Liver (tissue), 9 donors: Measurements from ENCODE around the gene ACSF2. TPM values are rescaled to one million over a fixed set of nuclear protein-coding genes. Genes with fewer than 3 reads are reported as not detected.

Experiments
- DNase-seq: peaks from one replicate; pipeline ENCODE4 v3.0.0-alpha.2; 2017; ENCODE audit warnings: low spot score
- H3K27ac ChIP-seq, 2 donors: one replicate each; pipeline ENCODE4 v1.7.0; 2013; ENCODE audit warnings: inconsistent platforms in 2 of 2, low read length in 2 of 2, control low read depth in 1 of 2, low read depth in 1 of 2, mild to moderate bottlenecking in 1 of 2
- H3K27me3 ChIP-seq, 4 donors: one replicate each; pipeline versions ENCODE4 v1.6.1 to v1.7.0; 2013; ENCODE audit warnings: low read length in 3 of 4, inconsistent platforms in 1 of 4, mild to moderate bottlenecking in 1 of 4, moderate library complexity in 1 of 4; ENCODE audit not compliant: control insufficient read depth in 4 of 4, insufficient read depth in 4 of 4
- H3K36me3 ChIP-seq, 4 donors: one replicate each; pipeline versions ENCODE4 v1.6.1 to v1.7.0; 2013; ENCODE audit warnings: low read length in 3 of 4, mild to moderate bottlenecking in 3 of 4, low read depth in 1 of 4, moderate library complexity in 1 of 4; ENCODE audit not compliant: control insufficient read depth in 4 of 4, insufficient read depth in 3 of 4
- H3K4me1 ChIP-seq, 4 donors: one replicate each; pipeline versions ENCODE4 v1.6.1 to v1.7.0; 2013; ENCODE audit warnings: low read length in 3 of 4, mild to moderate bottlenecking in 3 of 4, moderate library complexity in 1 of 4; ENCODE audit not compliant: control insufficient read depth in 4 of 4, insufficient read depth in 4 of 4
- H3K4me3 ChIP-seq, 3 donors: one replicate each; pipeline versions ENCODE4 v1.6.1 to v1.7.0; 2013; ENCODE audit warnings: low read length in 3 of 3, control low read depth in 1 of 3, low read depth in 1 of 3, mild to moderate bottlenecking in 1 of 3
- H3K9ac ChIP-seq, 2 donors: one replicate each; pipeline ENCODE4 v1.7.0; 2013; ENCODE audit warnings: low read length in 2 of 2, mild to moderate bottlenecking in 2 of 2, moderate library complexity in 2 of 2, control low read depth in 1 of 2, low read depth in 1 of 2
- H3K9me3 ChIP-seq, 4 donors: one replicate each; pipeline versions ENCODE4 v1.6.1 to v1.7.0; 2013; ENCODE audit warnings: low read length in 3 of 4; ENCODE audit not compliant: control insufficient read depth in 4 of 4
- CTCF ChIP-seq: fragments of 150-350 bp; IDR thresholded peaks from 2 replicates; pipeline ENCODE4 v1.5.1; 2017; ENCODE audit warnings: improper control_type of control experiment, low read depth, low read length; ENCODE audit not compliant: missing input control
- EGR1 ChIP-seq, 2 donors: IDR thresholded peaks; 2 replicates each; pipeline ENCODE4 v1.6.1; 2016 to 2018; ENCODE audit warnings: antibody characterized with exemption in 2 of 2, low read depth in 2 of 2
- FOXA1 ChIP-seq: IDR thresholded peaks from 2 replicates; pipeline ENCODE4 v1.6.1; 2016; ENCODE audit warnings: antibody characterized with exemption
- FOXA2 ChIP-seq: IDR thresholded peaks from 2 replicates; pipeline ENCODE4 v1.6.1; 2016; ENCODE audit warnings: antibody characterized with exemption
- GABPA ChIP-seq, 2 donors: IDR thresholded peaks in 1 of 2; conservative IDR thresholded peaks in 1 of 2; 2 replicates each; pipeline ENCODE4 v1.6.1; 2016; ENCODE audit warnings: antibody characterized with exemption in 2 of 2, mild to moderate bottlenecking in 1 of 2, moderate library complexity in 1 of 2
- HNF4A ChIP-seq, 2 donors: conservative IDR thresholded peaks; 2 replicates each; pipeline ENCODE4 v1.6.1; 2016; ENCODE audit warnings: antibody characterized with exemption in 2 of 2, mild to moderate bottlenecking in 2 of 2
- HNF4G ChIP-seq: IDR thresholded peaks from 2 replicates; pipeline ENCODE4 v1.6.1; 2016; ENCODE audit warnings: antibody characterized with exemption
- JUND ChIP-seq, 2 donors: IDR thresholded peaks; 2 replicates each; pipeline ENCODE4 v1.6.1; 2016; ENCODE audit warnings: antibody characterized with exemption in 2 of 2
- NR2F2 ChIP-seq: IDR thresholded peaks from 2 replicates; pipeline ENCODE4 v1.6.1; 2016; ENCODE audit warnings: antibody characterized with exemption
- RAD21 ChIP-seq, 2 donors: IDR thresholded peaks; 2 replicates each; pipeline ENCODE4 v1.6.1; 2016; ENCODE audit warnings: antibody characterized with exemption in 2 of 2, mild to moderate bottlenecking in 2 of 2
- REST ChIP-seq: IDR thresholded peaks from 2 replicates; pipeline ENCODE4 v1.6.1; 2016; ENCODE audit warnings: antibody characterized with exemption, mild to moderate bottlenecking
- RXRA ChIP-seq, 2 donors: IDR thresholded peaks; 2 replicates each; pipeline ENCODE4 v1.6.1; 2017 to 2018; ENCODE audit warnings: antibody characterized with exemption in 2 of 2, mild to moderate bottlenecking in 1 of 2
- SP1 ChIP-seq: IDR thresholded peaks from 2 replicates; pipeline ENCODE4 v1.6.1; 2018; ENCODE audit warnings: antibody characterized with exemption, mild to moderate bottlenecking
- TAF1 ChIP-seq: conservative IDR thresholded peaks from 2 replicates; pipeline ENCODE4 v1.6.1; 2016; ENCODE audit warnings: antibody characterized with exemption, mild to moderate bottlenecking
- YY1 ChIP-seq: IDR thresholded peaks from 2 replicates; pipeline ENCODE4 v1.6.1; 2016; ENCODE audit warnings: antibody characterized with exemption, mild to moderate bottlenecking
- WGBS: extraction: QIAGEN DNeasy Blood & Tissue Kit; methylation state at CpG from one replicate; pipeline ENCODE4 v1.1.7; 2013; 5-methylcytosine and 5-hydroxymethylcytosine counted together
- polyA plus RNA-seq, 2 donors: library from polyadenylated mRNA; stranded (reverse) in 1 of 2; unstranded in 1 of 2; fragments of 200-250 nt in 1 of 2; fragments of >200 nt in 1 of 2; fragmentation: Nextera tagmentation in 1 of 2; extraction: Ambion mirVana in 1 of 2; gene quantifications; one replicate each; pipeline versions ENCODE4 v1.2.1 to v1.2.3, GENCODE V29; 2013 to 2015
- total RNA-seq, 2 donors: library from RNA; depleted of rRNA; stranded (reverse); fragments of >200 nt; gene quantifications; one replicate each; pipeline ENCODE4 v1.2.3, GENCODE V29; 2014
- TF ChIP-seq, protein P1 (sequence below): IDR thresholded peaks from 2 replicates; pipeline ENCODE4 v1.6.1; 2016; ENCODE audit warnings: antibody characterized with exemption
- TF ChIP-seq, protein P2 (sequence below): IDR thresholded peaks from 2 replicates; pipeline ENCODE4 v1.6.1; 2016; ENCODE audit warnings: antibody characterized with exemption
- donor health status: healthy.
- donor health status: healthy.
- donor health status: healthy.
- donor health status: healthy.
- donor health status: healthy.

Gene ACSF2
- total and polyA plus RNA-seq, 4 donors, result 18.9 to 34.3 (median 21.1) TPM

DNA sequence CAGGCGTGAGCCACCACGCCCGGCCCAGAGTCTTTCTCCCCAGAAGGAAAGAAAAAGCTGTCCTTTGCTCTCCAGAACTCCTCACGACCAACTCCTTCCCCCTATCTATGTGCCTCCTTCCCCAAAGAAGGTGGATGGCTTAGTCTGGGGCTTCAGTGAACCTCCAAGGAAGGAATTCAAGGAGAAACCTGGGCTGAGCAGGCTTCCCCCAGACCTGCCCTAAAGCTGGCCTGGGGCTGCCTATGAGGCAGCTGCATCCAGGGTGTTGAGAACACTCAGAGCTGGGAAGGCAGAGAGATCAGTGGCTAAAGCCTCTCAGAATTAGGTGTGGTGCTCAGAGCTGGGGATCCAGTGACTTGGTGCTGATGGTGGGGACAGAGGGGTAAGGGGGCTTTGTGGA, 3.8 kb downstream of the ACSF2 start:
- WGBS, result 90% methylated on average over 4 of the region's 4 CpGs
- H3K27me3 ChIP-seq, result no peaks in the 10 kb centered on the region
- H3K4me1 ChIP-seq, result peaks cover 18 to 44% (median 42%) of the 10 kb centered on the region in 4 donors
- H3K9ac ChIP-seq, result no peak overlapping the region
- no peak overlapping the region for H3K4me3 ChIP-seq
- no peak for DNase-seq
- H3K36me3 ChIP-seq, result peaks cover 0 to 3% (median 0%) of the 10 kb centered on the region in 4 donors
- no peaks in the 10 kb centered on the region for H3K9me3 ChIP-seq
- H3K27ac ChIP-seq, result no peak overlapping the region
- TF ChIP-seq CTCF (no peak), JUND (IDR thresholded peaks at IDR 0.05) (no peak), SP1 (no peak)

DNA sequence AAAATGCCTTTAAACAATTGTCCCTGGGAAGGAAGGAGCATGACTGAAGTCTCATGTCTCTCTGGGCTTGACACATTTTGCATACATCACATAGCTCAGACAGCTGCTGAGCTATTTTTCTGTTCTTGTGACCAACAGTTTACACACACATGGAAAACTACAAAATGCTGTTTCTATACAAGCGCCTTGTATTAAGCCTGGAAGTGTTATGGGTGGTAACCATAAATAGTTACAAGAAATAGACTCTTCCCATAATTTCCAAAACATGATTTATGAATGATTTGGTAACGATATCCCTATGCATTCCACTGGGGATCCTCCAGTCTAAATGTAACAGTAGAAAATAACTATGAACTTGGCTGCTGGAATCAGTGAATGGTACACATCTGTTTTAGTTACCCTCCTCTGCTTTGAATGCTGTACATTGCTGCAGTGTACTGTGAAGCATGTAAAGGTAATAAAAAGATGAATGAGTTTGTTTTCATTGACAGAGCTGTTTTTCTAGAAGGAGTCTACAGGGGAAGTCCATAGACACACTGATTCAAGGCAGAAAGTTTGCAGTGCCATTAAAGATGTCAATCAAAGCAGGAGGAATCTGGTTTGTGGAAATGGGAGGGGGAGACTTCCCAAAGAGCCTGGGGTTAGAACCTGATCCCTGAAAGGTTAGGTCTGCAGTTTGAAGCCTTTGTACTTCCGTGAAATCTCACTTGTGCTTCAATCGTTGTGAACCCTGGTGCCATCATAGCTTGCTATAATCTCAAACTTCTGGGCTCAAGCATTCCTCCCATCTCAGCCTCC, 5.0 kb downstream of the ACSF2 start:
- no peak for DNase-seq
- Histone ChIP-seq H3K27me3 (no peaks in the 10 kb centered on the region), H3K9me3 (no peaks in the 10 kb centered on the region), H3K27ac (no peak overlapping the region), H3K36me3 (peaks cover 0 to 4% (median 0%) of the 10 kb centered on the region in 4 donors), H3K4me1 (peaks cover 11 to 35% (median 33%) of the 10 kb centered on the region in 4 donors), H3K9ac (no peak overlapping the region), H3K4me3 (no peak overlapping the region)
- 83% methylated on average over 4 of the region's 4 CpGs for WGBS
- no peak for TF ChIP-seq FOXA1
- no peak for TF ChIP-seq CTCF
- no peak for TF ChIP-seq TAF1
- TF ChIP-seq FOXA2, result no peak
- TF ChIP-seq JUND (IDR thresholded peaks at IDR 0.05), result no peak
- no peak for TF ChIP-seq NR2F2
- no peak for TF ChIP-seq RAD21 (IDR thresholded peaks at IDR 0.05)
- no peak for TF ChIP-seq HNF4G
- no peak for TF ChIP-seq REST
- no peak for TF ChIP-seq EGR1 (IDR thresholded peaks at IDR 0.05; ENCODE audit: low read depth in 2 of 2)
- no peak for TF ChIP-seq GABPA (IDR thresholded peaks at IDR 0.05 in 1 of 2, conservative IDR thresholded peaks at IDR 0.05 in 1 of 2)
- no peak for TF ChIP-seq HNF4A (conservative IDR thresholded peaks at IDR 0.05)
- TF ChIP-seq YY1, result no peak
- TF ChIP-seq RXRA (IDR thresholded peaks at IDR 0.05), result no peak
- TF ChIP-seq SP1, result no peak
- TF ChIP-seq, protein P1, sequence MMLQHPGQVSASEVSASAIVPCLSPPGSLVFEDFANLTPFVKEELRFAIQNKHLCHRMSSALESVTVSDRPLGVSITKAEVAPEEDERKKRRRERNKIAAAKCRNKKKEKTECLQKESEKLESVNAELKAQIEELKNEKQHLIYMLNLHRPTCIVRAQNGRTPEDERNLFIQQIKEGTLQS, result no peak
- TF ChIP-seq, protein P2, sequence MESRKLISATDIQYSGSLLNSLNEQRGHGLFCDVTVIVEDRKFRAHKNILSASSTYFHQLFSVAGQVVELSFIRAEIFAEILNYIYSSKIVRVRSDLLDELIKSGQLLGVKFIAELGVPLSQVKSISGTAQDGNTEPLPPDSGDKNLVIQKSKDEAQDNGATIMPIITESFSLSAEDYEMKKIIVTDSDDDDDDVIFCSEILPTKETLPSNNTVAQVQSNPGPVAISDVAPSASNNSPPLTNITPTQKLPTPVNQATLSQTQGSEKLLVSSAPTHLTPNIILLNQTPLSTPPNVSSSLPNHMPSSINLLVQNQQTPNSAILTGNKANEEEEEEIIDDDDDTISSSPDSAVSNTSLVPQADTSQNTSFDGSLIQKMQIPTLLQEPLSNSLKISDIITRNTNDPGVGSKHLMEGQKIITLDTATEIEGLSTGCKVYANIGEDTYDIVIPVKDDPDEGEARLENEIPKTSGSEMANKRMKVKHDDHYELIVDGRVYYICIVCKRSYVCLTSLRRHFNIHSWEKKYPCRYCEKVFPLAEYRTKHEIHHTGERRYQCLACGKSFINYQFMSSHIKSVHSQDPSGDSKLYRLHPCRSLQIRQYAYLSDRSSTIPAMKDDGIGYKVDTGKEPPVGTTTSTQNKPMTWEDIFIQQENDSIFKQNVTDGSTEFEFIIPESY, result no peak
